SK-N-MC (cell line): ENCODE data around the gene CDH23.

Source experiments
- EZH2 ChIP-seq: fragments of 200-600 bp; sonication (generic); IDR thresholded peaks from one replicate; pipeline ENCODE4 v1.6.1; 2017; ENCODE audit warnings: antibody characterized with exemption
- POLR2AphosphoS5 ChIP-seq: IDR thresholded peaks from 2 replicates; pipeline ENCODE4 v1.6.1; 2012; ENCODE audit warnings: mild to moderate bottlenecking, low read depth, low read length, borderline replicate concordance

- TF ChIP-seq POLR2AphosphoS5 (no peak), EZH2 (no peak)
Measured at GRCh38 chr10:71461457-71461856, 64.7 kb downstream of the CDH23 start.
